NCI-H526 treated with DMSO at 0.1 percent for 48 hours (cell line): Measurements from ENCODE around the gene AKT3.

Experiments
- DNase-seq: peaks from one replicate; lab custom pipeline; 2025; lab: John Stamatoyannopoulos, UW

AKT3 gene

GRCh38 chr1:243731301-243731891, 118.6 kb downstream of the AKT3 start:
- no peak for DNase-seq

- DNase-seq, result no peak
Measured at GRCh38 chr1:243730487-243731150, 119.4 kb downstream of the AKT3 start.

- no peak for DNase-seq
Measured at GRCh38 chr1:243729956-243730355, 120.1 kb downstream of the AKT3 start.

GRCh38 chr1:243727503-243728203, 122.4 kb downstream of the AKT3 start:
- DNase-seq, result no peak

GRCh38 chr1:243726806-243727502, 123.1 kb downstream of the AKT3 start:
- no peak for DNase-seq

- DNase-seq, result no peak
Measured at GRCh38 chr1:243725846-243726245, 124.2 kb downstream of the AKT3 start.

GRCh38 chr1:243725075-243725474, 125.0 kb downstream of the AKT3 start:
- no peak for DNase-seq

GRCh38 chr1:243723458-243724043, 126.5 kb downstream of the AKT3 start:
- no peak for DNase-seq

GRCh38 chr1:243723050-243723449, 127.0 kb downstream of the AKT3 start:
- DNase-seq, result no peak

- no peak for DNase-seq
Measured at GRCh38 chr1:243719476-243719875, 130.6 kb downstream of the AKT3 start.

- DNase-seq, result no peak
Measured at GRCh38 chr1:243718893-243719292, 131.2 kb downstream of the AKT3 start.

- DNase-seq, result no peak
Measured at GRCh38 chr1:243718022-243718421, 132.0 kb downstream of the AKT3 start.

GRCh38 chr1:243716906-243717305, 133.1 kb downstream of the AKT3 start:
- DNase-seq, result no peak

GRCh38 chr1:243715285-243715684, 134.8 kb downstream of the AKT3 start:
- no peak for DNase-seq

GRCh38 chr1:243713470-243714186, 136.4 kb downstream of the AKT3 start:
- peak; percentile 91 for DNase-seq

GRCh38 chr1:243712941-243713340, 137.1 kb downstream of the AKT3 start:
- DNase-seq, result no peak

- no peak for DNase-seq
Measured at GRCh38 chr1:243712242-243712641, 137.8 kb downstream of the AKT3 start.

GRCh38 chr1:243710467-243710866, 139.6 kb downstream of the AKT3 start:
- DNase-seq, result no peak

- no peak for DNase-seq
Measured at GRCh38 chr1:243708210-243708609, 141.8 kb downstream of the AKT3 start.

- DNase-seq, result no peak
Measured at GRCh38 chr1:243706563-243706962, 143.5 kb downstream of the AKT3 start.

- DNase-seq, result no peak
Measured at GRCh38 chr1:243705585-243705984, 144.5 kb downstream of the AKT3 start.

GRCh38 chr1:243701872-243702271, 148.2 kb downstream of the AKT3 start:
- no peak for DNase-seq
